Fibroblast of upper back skin (primary cell): ENCODE results near the gene MIEF1.
"Not testable (repeated sequence)": the region's sequence is repeated elsewhere in the genome, so short reads cannot be mapped to it uniquely, and the experiment has no call there.

Source experiments
- DNase-seq: peaks from one replicate; pipeline ENCODE4 v3.0.0-alpha.2; 2013

The MIEF1 gene

GRCh38 chr22:39490966-39491680, 11.0 kb upstream of the MIEF1 start:
- no peak for DNase-seq

DNA sequence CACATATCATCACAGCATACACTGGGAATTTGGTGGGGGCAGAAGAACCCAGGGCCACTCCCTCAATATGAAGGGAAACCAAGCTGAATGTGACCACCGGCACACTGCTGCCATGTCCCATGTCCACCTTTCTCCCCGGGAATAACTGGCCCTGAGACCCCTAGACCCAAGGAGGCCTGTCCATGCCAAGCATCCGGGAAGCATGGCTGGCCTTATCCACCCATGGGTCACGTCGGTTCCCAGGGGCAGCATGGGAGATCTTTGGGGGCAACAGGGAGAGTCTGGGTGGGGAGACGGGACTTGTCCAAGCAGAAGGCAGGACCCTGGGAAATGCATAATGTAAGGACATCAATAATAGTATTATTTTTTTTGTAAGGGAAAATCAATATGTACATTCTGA, 10.4 kb upstream of the MIEF1 start:
- DNase-seq = no peak

- no peak for DNase-seq
These were observed 9.9 kb upstream of the MIEF1 start for GRCh38 chr22:39492186-39492585.

DNA sequence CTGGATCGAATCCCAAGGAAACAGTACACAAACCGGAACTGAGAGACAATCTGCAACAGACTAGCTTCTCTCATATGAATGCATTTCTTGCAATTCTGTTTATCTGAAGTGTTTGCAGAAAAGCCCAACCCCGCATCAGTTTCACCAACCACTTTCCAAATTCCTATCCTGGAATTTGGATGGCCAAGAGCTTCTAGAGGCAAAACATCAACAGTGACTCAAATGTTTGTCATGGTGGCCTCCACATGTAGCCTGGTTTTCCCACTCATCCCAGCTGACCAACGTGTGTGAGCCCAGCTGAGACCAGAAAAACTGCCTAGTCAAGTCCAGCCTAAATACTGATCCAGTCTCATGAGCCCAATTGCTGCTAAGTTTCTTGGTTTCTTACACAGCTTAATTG, 8.3 kb upstream of the MIEF1 start:
- DNase-seq = peak; percentile 61

- DNase-seq = no peak
These were observed 7.5 kb upstream of the MIEF1 start for GRCh38 chr22:39494471-39495120.

- peak; percentile 47 for DNase-seq
These were observed 5.8 kb upstream of the MIEF1 start for GRCh38 chr22:39496131-39496838.

DNA sequence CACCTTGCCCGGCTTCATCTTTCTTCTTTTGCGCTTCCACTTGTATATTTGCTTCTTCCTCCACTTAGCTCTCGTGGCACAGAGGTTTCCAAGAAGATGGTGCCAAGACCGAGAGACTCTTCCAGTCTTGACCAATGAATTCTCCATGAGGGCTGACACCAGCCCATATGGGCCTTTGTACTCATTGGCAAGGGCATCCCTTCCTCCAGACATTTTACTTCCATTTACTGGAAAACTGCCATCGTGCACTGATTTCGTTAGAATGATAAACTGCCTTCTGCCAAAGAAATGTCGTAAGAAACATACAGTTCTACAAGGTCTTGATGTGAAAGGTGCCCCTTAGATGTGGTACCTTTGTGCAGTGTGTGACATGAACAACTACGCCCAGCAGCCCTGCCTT, 4.7 kb upstream of the MIEF1 start:
- DNase-seq = no peak

GRCh38 chr22:39498368-39498767, 3.7 kb upstream of the MIEF1 start:
- DNase-seq = no peak

DNA sequence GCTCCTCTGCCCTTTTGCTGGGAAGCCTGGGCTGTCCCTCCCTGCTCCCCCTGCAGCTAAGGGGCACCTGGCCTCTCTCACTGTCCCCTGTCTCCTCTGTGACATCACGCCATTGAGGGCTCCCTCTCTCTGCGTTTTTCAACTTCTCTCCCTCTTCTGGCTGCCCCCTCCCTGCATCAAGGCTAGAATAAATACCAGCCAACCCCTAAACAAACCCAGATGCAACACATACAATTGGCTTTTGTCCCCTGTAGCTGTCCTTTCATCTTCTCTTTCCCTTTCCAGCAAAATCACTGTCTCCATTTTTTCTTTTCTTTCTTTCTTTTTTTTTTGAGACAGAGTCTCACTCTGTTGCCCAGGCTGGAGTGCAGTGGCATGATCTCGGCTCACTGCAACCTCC, 3.3 kb upstream of the MIEF1 start:
- no peak for DNase-seq

DNA sequence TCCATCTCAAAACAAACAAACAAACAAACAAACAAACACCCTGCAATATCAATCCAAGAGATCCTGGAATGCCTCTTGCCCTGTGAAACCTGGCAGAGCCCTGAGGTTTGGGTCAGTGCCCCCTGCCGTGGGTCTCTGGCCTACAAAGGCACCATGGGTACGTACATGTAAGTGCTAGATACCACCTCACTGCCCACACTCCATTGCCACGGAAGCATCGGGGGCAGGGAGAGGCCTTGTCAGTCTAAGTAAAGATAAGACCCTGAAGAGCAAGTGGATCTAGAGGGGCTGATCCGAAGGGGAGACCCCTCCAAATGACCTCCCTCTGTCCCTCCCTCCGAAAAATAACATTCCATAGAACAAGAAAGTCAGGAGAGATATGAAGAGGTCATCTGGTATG, 2.0 kb upstream of the MIEF1 start:
- no peak for DNase-seq

DNA sequence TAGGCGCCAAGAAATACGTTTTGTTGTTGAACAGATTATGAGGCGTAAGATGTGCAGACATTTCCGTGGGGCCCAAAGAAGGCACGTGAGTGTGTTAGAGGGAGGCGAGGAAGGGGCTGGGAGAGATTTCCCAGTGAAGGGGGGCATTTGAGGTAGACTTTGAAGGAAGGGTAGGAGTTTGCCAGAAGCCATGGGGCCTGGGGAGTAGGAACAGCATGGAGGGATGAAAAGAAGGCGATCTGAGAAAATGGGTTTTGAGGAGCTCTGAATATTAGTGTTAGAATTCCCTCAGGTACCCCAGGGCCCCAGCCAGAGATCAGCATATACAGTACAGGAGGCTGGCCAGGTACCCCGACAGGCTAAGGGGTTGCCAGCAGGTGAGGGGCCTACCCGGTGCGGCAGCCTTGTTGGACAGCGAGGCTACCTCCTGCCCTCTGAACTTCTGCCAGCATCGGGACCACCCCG, 414 bp upstream of the MIEF1 start:
- DNase-seq = no peak

GRCh38 chr22:39502789-39503409, 809 bp downstream of the MIEF1 start:
- DNase-seq = no peak

DNA sequence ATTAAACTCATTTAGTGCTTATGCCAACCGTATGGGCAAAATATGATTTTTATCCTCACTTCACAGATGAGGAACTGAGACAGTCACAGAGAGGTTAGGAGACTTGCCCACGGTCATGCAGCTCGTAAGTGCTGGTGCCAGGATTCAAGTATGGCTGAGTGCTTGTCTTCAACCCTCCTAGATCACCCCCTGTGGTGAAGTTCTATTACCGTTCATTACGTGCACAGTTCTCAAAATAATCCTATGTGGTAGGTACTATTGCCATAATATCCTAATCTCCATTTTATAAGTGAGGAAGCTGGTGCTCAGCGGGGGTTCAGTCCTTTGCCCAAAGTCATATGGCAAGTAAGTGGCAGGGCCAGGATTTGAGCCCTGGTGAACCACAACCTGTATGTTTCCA, 1.5 kb downstream of the MIEF1 start:
- DNase-seq = no peak

DNA sequence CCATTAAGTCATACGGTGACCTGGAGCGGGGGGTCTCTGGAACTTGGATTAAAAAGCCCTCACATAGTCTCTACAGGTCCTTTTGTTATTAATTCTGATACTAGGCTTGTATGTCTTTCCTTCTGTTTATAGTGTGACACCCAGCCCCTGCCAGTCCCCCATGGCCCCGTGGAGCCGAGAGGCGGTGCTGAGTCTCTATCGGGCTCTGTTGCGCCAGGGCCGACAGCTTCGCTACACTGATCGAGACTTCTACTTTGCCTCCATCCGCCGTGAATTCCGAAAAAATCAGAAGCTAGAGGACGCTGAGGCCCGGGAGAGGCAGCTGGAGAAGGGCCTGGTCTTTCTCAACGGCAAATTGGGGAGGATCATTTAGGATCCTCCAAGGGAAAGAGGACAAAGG, 2.0 kb downstream of the MIEF1 start:
- DNase-seq = no peak

- DNase-seq = not testable (repeated sequence)
These were observed 4.9 kb downstream of the MIEF1 start for GRCh38 chr22:39507021-39507420.

DNA sequence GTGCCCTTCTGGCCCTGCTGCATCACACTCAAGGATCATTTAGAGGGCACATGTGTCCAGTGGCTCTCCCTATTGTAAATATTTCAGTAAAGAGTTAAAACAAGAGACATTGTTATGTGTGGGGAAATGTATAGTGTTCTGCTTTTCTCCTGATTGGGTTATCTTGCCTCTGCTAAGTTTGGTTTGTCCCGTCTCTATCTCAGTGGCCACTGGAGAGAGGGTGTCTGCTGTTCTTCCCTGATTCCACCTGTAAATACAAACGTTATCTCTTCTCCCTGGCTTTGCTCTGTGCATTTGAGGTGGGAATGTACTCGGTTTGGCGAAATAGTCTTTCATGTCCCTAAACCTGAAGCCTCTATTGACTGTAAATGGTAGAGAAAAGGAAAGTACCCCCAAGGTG, 6.3 kb downstream of the MIEF1 start:
- no peak for DNase-seq

DNA sequence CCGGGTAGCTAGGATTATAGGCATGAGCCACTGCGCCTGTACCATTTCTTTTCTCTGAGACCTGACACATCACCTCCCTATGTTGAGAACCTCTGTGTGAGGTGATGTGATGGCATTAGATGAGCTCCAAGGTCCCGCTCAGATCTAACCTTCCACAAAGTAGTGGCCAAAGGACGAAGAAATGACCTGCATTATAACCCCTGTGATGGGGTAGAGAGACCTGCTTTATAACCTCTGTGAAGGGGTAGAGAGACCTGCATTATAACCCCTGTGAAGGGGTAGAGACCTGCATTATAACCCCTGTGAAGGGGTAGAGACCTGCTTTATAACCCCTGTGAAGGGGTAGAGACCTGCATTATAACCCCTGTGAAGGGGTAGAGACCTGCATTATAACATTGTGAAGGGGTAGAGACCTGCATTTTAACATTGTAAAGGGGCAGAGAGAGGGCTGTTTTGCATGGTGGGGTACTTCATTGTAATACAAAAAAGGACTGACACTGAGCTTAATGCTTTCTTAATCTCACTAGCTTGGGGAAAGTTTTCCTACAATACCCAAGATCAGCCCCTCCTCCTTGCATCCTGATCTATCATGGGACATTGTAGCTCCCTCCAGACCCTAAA, 8.5 kb downstream of the MIEF1 start:
- no peak for DNase-seq

GRCh38 chr22:39511226-39511625, 9.1 kb downstream of the MIEF1 start:
- DNase-seq = no peak

GRCh38 chr22:39512026-39512425, 9.9 kb downstream of the MIEF1 start:
- DNase-seq = no peak

DNA sequence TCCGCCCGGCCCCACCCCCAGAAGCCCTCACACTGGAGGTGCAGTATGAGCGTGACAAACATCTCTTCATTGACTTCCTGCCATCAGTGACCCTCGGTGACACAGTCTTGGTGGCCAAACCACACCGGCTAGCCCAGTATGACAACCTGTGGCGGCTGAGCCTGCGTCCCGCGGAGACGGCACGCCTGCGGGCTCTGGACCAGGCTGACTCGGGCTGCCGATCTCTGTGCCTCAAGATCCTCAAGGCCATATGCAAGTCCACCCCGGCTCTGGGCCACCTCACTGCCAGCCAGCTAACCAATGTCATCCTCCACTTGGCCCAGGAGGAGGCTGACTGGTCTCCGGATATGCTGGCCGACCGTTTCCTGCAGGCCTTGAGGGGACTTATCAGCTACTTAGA, 11.7 kb downstream of the MIEF1 start:
- DNase-seq = no peak

- no peak for DNase-seq
These were observed 12.4 kb downstream of the MIEF1 start for GRCh38 chr22:39514373-39514973.

DNA sequence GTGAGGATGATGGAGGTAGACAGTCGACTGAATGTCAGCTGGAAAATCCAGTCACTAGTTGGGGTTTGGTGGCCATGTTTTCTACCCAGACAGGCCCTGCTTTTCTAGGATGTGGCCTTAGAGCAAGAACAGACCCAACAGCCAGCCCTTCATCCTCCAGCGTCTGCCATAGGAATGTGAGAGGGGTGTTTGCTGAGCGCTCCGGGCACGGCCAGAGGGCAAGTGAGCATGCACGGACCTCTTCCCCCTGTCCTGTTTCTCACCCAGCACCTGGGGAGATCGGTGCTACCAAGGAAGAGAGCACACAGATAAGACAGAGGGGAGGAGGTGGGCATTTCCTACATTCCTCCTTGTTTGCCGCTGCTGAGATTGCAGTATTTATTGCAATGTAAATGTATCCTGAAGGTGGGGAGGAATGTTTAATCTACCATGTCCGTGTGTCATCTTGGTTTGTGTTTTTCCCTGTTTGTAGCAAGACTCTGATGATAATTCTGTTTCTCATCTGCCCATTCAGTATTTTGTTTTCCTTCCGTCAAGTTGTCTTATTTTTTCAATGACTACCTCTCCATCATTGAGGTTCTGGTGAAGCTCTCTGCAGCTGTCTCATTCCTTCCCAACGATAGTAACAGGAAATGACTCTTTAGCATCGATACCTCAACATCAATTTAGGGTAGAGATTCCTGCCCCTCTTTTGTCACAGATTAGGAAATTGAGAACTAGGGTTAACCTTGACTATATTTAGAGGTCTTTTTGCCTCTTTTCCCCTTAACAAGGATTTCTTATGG, 13.4 kb downstream of the MIEF1 start:
- DNase-seq = no peak
